HG03045 (cell line): ENCODE measurements around the gene KIF17.
"Not testable (repeated sequence)": the region's sequence is repeated elsewhere in the genome, so short reads cannot be mapped to it uniquely, and the experiment has no call there.

Experiments
- ATAC-seq: cut with Tn5 transposase; IDR thresholded peaks from one replicate; pipeline ENCODE4 v1.9.1; 2021; ENCODE audit warnings: mild to moderate bottlenecking, moderate library complexity; ENCODE audit not compliant: unreplicated experiment

KIF17 gene

DNA sequence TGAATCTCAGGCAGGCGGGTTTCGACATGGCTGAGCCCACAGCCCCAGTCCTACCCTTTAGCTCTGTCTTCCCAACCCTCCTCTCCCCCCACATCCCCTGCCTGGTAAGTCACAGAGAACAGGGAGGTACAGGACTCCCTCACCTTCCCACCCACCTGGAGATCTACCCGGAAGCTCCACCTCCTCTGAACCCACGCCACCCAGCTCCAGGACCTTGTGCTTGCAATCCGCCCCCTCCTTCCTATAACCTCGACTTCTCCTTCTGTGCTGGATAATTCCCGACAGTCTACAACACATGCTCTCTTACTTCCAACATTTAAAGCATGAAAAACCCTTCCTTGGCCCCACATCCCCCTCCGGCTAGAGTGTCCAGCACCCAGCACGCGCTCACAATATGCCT lies 22.3 kb downstream of the KIF17 start:
- no peak for ATAC-seq

DNA sequence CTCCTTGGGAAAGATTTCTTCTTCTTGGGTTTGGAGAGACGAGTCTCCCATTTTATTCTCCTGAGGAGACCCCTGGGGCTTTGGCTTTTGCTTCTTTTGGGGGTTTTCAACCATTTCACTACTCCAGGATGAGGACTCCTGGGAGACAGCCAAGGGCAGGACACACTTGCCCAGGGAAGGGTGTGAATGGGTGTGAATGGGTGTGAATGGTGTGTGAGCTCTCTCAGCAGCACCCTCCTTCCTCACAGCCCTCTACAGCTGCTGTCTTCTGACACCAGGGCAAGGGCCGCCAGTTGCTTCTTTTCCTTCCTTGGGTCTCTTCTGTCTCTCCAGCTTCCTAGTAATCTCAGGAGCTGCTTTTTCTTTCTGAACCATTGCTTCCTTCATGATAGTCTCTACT lies 24.2 kb downstream of the KIF17 start:
- ATAC-seq, result no peak

DNA sequence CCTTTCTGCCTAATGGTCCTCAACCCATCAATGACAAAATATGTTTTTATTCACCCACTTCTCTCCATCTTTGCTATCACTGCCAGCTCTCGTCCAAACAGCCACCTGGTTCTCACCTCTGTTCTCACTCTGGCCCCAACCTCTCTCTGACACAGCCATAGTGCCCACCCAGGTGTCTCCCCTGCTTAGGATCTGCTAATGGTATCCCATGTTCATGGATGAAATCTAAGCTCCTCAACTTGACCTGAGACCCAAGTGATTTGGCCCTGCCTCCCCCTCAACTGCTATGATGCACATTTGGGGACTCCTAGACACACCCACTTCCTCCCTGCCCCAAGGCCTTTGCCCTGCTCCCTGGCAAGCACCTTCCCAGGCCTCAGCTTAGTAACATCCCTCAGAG lies 25.9 kb downstream of the KIF17 start:
- ATAC-seq, result no peak

DNA sequence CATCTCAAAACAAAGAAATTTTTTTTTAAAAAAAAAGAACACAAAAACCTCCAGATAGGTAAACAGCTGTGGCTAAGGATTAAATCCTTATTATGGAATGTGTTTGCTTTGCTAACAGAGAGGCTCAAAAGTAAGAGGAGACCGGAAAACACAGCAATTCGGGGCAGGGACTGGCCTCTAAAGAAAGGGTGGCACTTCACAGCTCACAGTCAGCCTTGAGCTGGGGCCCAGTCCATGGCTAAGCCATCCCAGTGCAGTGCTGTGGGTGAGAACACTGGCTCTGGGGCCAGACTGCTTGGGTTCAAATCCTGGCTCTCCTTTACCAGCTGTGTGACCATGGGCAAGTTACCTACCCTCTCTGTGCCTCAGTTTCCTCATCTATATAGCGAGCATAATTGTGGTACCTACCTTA lies 28.2 kb downstream of the KIF17 start:
- ATAC-seq, result no peak

DNA sequence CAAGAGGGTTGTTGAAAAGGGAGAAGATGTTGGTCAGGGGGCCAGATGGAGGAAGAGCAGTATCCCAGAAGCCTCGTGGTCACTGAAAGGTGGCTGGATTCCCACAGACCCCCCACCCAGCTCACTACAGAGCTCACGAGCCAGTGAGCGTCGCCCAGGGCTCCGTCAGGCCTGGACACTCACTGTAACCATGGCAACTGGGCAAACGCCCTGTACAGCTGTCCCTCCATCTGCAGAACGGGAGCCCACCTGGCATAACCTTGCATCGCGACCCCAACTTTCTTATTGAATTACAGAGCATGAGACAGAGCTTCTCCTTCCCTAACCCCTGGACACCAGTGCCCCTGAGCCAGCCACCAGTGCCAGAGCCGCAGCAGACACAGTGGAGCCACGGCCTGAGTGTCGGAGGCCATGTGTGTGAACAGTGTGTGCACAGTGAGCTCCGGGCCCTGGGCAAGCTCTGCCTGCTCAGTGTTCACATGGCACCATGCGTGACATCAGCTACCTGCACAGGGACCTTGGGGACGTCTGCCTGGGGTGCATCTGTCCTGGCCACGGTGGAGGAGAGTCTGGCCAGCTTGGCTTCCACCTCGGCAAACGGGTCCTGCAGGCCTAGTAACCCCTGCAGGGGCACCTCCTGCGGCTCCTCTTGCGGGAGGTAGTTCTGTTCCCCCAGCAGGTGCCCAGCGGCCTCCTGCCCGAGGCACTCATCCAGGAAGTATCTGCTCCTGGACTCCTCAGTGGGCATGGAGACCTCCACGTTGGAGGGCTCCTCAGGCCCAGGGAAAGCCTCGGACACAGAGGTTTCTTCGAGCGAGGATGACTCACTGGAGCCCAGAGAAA lies 30.7 kb downstream of the KIF17 start:
- no peak for ATAC-seq

DNA sequence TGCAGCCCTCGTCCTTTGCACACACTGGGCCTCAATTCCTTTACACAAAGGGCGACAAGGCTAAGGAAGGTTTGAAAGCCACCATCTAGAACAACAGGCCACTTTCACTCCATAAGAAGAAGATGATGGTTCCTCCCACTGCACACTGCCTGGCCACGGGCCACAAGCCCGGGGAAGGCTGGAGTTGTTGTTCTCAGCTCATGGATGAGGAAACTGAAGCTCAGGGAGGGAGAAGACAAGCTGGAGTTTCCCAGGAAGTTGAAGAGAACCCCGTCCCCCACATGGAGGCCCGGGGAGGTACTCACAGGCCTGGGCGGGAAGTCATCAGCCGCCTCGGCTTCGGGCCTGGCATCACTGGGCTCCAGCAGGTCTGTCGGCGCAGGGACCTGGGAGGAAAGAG lies 32.1 kb downstream of the KIF17 start:
- no peak for ATAC-seq

DNA sequence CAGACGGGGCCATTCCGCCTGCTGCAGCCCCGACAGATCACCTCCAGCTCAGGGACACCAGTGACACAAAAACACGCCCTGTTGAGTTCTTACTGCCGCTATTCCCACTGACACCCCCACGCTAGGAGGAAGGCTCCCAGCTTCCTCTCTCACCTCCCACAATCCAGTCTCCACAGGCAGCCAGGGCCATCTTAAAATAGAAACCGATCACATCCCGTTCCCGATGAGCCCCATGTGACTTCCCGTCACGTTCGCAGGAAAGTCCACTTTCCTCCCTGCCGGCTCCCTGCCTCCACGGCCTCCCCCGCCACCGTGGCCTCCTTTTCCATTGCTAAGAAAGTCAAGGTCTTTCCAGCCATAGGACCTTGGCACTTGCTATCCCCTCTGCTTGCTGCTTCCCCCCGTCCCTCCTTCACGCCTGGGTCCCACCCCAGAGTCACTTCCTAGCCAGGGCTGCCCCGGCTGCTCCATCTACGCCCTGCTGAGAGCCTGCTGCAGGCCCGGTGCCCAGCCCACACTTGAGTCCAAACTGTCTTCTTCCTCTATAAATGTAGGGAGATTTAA lies 32.6 kb downstream of the KIF17 start:
- no peak for ATAC-seq

DNA sequence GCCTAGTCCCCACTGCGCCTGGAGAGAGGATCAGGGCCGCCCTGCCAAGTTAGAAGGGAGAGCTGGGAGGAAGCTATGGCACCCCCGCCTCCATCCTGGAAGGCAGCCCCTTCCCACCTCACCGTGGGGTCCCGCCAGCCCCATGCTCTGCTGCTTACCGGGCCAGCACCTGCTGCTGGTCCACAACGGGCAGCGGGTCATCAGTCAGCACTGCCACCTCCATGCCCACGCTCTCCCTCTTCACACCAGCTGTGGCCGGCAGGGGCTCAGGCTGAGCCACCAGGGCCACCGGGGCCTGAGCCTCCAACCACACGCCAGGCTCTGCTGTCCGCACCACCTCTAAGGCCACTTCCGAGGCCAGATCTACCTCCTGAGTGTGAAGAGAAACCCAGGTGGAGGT lies 33.2 kb downstream of the KIF17 start:
- no peak for ATAC-seq

DNA sequence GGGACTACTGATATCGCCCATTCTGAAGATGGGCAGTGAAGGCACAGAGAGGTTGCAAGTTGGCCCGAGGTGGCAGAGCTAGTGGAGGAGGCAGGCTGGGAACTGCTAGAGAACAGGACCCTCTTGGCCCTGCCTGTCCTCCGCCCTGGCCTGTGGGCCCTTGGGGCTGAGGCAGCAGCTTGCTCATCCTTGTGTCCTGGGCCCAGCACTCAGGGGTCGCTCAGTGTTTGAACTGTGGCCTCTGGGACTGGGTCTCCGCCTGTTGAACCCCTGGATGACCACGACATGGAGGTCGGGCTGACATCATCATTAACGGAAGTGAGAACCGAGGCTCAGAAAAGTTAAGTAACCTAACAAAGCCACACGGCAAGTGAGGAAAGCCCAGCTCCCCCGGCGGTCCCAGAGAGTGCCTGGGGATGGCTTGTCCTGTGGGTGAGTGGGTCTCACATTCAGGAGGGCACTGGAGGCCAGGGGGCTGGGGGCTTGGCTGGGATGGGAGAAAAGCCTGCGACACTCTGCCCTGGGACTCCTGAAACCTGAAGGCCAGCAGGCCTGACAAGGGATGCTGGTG lies 33.7 kb downstream of the KIF17 start:
- ATAC-seq, result no peak

DNA sequence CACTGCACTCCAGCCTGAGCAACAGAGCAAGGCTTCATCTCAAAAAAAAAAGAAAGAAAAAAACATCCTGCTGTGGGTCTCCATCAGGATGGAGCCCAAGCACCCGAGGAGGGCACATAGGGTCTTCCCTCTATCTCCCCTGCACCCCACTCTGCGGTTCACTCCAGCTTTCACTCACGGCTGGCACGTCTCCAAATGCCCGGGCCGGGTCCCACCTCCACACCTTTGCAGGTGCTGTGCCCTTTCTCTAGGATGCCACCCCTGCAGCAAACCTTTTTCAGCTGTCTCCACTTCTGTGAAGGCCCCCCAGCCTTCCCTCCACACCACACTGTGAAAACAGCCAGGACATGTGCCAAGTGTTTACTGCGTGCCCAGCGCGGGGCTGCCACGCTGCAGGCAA lies 34.2 kb downstream of the KIF17 start:
- ATAC-seq, result no peak

DNA sequence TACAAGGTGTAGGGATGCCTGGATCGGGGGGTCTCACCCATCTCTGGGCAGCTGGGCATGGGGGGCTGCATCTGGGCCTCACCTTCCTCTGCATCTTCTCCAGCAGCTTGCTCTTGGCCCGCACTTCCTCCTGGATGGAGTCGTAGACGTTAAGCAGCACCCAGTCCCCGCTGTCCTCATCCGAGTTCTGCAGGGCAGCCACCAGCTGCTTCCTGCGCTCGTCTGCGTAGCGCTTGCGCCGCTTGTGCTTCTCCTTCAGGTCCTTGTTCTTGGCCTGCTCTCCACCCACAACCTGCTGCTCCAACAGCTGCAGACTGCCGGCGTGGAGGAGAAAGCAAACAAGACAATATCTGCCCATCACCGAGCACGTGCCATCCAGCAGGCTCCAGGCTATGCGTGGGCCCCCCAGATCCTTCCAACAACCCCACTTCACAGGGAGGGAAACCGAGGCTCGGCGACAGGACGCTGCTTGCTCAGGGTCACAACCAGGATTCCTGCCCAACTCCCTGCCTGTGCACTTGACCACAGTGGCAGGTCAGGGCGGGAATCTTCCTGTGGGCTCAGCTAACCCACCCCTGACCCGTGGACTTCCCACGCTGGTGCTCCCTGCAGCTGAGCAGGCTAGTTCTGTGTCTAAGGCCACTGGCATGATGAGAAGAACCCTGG lies 35.1 kb downstream of the KIF17 start:
- ATAC-seq, result no peak

DNA sequence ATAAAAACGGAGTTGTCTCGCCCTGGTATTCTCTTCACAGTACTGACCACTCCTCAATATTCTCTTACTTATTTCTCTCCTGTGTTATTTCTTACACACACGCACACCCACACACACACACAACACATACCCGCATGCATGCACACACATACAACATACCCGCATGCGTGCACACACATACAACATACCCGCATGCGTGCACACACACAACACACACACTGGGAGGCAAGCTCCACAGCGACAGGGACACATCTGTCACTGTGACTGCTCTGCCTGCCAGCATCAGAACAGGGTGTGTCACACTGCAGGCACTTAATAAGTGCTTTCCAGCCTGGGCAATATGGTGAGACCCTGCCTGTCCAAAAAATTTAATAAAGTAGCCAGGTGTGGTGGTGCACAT lies 35.8 kb downstream of the KIF17 start:
- no peak for ATAC-seq

DNA sequence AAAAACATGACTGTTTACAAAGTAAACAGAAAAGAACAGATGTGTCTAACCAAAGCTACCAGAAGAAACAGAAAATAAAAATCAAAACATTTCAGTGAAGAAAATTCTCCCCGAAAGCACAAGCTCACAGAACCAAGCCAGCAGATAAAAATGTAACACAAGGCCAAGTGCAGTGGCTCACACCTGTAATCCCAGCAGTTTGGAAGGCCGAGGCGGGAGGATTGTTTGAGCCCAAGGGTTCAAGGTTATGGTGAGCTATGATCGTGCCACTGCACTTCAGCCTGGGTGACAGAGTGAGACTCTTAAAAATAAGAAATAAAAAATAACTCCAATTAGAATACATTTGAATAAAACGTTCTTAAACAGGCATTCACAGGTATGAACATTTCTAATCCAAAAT lies 37.5 kb downstream of the KIF17 start:
- no peak for ATAC-seq

DNA sequence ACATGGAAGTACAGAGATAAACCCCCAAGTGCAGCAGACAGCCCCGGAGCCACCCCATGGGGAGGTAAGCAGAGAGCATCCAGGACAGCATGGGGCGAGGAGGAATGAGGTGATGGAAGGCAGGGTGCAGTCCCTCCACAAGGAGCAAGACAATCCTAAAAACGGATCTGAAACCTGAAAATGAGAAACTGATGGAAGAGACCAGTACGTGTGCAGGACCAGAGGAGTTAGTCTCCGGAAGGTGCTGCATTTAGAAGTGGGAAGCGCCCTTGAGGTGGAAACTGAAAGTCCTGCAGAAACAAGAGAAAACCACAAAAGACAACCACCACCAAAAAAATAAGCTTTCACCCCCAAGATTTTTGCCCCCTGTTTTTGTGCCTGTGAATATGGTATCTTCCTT lies 39.2 kb downstream of the KIF17 start:
- ATAC-seq, result no peak

DNA sequence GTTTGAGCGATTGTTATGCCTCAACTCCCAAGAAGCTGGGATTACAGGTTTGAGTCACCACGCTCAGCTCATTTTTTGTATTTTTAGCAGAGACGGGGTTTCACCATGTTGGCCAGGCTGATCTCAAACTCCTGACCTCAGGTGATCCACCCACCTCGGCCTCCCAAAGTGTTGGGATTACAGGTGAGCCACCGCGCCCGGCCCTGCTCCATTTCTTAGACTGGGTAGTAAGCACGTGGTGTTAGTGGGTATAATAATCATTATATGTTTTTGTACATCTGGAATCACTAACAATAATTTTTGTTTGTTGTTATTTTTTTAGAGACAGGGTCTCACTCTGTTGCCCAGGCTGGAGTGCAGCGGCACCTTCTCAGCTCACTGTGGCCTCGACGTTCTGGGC lies 44.2 kb downstream of the KIF17 start:
- not testable (repeated sequence) for ATAC-seq

DNA sequence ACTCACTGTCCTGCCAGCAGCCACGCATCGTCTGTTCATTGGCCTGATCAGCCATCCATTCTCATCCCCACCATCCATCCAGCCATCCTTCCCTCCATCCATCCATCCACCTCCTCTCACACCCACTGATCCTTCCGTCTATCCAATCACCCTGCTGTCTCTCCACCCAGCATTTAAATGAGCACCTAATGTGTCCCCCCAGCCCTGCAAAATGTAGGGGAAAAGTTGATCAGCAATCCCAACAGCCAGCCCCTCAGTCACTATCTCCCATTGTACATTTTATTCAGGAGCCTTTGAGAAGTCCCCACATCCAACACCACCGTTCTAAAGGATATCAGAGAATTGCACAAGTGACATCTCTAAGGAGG lies 45.6 kb downstream of the KIF17 start:
- no peak for ATAC-seq

DNA sequence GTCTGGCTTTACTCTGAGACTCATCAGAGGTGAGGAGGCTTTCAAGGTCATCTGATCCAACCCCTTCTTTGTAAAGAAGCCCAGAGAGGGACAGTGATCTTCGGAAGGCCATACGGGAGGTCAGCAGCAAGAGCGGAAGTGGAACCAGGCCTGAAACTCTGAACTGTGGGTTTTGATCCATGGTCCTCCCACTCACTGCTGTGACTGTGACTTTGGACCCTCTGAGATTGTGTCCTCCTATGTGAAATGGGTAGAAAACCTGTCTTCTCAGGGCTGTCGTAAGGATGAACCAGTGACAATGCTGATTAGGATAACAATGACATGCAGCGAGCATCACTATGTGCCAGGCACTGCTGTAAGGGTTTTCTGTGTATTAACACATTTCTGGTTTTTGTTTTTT lies 46.9 kb downstream of the KIF17 start:
- ATAC-seq, result no peak

DNA sequence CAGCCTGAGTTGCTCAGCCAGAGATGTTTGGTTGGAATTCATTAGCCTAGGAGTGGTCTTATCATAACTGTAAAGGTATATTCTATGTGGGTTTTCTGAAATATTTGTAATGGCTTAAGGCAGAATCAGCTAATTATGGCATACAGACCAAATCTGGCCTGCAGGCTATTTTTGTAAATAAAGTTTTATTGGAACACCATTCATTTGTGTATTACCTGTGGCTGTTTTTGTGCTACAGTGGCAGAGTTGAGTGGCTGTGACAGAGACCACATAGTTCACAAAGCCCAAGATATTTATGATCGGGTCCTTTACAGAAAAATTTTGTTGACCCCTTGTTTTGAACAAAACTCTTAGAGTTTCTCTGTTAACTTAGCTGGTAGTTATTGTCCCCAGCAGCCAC lies 49.2 kb downstream of the KIF17 start:
- no peak for ATAC-seq

DNA sequence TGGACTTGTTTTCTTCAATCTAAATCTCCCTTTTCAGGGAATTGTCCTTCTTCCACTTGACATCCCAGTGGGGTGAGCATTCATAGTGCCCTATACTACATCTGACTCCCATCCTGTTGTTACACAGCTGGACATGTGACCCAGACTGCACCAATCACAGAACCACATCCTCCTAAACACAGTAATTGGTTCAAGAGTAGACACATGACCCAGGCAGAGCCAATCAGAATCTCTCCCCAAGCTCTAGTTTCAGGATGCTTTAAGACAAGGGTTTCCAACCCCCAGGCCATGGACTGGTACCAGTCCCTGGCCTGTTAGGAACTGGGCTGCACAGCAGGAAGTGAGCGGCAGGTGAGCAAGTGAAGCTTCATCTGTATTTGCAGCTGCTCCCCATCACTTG lies 51.0 kb downstream of the KIF17 start:
- ATAC-seq, result no peak

DNA sequence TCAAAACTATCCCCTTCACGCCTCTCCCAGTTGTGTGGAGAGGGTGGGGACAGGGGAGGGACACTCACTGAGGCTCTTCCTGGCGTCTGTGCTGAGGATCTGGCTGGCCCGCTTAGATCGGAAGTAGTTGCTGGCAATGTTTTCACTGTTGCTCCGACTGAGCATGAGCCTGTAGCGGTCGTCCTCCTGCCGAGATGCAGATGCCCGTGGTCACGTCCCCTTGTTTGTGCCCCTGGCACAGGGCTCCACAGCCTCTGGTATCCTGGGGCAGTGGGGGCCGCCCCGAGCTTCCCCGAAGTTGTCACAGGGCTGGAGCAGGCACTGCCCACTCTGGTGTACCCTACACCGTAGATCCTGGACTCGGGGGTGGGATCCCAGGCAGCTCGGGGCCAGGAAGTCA lies 51.7 kb downstream of the KIF17 start:
- no peak for ATAC-seq

DNA sequence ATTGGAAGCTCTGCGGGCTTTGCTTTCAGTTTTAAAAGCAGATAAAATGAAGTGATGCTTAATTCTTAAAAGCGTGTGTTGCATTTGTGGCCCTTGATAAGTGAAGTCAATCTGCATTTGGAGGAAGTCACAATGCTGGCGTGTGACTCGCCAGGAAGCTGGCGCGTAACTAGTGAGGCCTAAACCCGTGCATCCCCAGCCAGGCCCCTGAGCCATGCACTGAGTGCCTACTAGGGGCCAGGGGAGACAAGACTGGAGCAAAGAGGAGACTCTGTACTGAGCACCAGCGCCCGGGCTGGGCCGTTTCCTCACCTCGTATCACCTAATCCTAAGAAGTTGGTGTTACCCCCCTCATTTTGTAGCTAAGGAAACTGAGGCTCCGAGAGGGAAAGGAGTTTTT lies 52.1 kb downstream of the KIF17 start:
- no peak for ATAC-seq
